Loucy (cell line): ENCODE measurements around the gene IL12RB2.
"Not testable (repeated sequence)": the region's sequence is repeated elsewhere in the genome, so short reads cannot be mapped to it uniquely, and the experiment has no call there.

Experiments
- H2AFZ ChIP-seq: fragments of 200-600 bp; sonication (generic); 2 replicates; pipeline ENCODE4 v1.6.0; 2016; ENCODE audit warnings: antibody characterized with exemption, mild to moderate bottlenecking, low read length, moderate library complexity
- H3F3A ChIP-seq: fragments of 200-600 bp; 2 replicates; pipeline ENCODE4 v1.6.0; 2016; ENCODE audit warnings: antibody characterized with exemption, low read depth, mild to moderate bottlenecking
- H3K27me3 ChIP-seq: fragments of 200-600 bp; sonication (generic); 2 replicates; pipeline ENCODE4 v1.6.1; 2014; ENCODE audit warnings: low read length, mild to moderate bottlenecking; ENCODE audit not compliant: insufficient read depth, poor library complexity, severe bottlenecking
- H3K36me3 ChIP-seq: fragments of 200-600 bp; sonication (generic); 2 replicates; pipeline ENCODE4 v1.6.1; 2016; ENCODE audit warnings: low read length; ENCODE audit not compliant: insufficient read depth
- H3K4me1 ChIP-seq: fragments of 200-600 bp; sonication (generic); 2 replicates; pipeline ENCODE4 v1.5.1; 2014; ENCODE audit warnings: low read length, mild to moderate bottlenecking; ENCODE audit not compliant: insufficient read depth, poor library complexity, severe bottlenecking
- H3K4me2 ChIP-seq: fragments of 200-600 bp; sonication (generic); 2 replicates; pipeline ENCODE4 v1.6.0; 2014; ENCODE audit warnings: antibody characterized with exemption, low read length, low read depth, mild to moderate bottlenecking; ENCODE audit not compliant: poor library complexity, severe bottlenecking
- H3K4me3 ChIP-seq: fragments of 200-600 bp; sonication (generic); 2 replicates; pipeline ENCODE4 v1.5.1; 2014; ENCODE audit warnings: low read length, mild to moderate bottlenecking, mixed read lengths; ENCODE audit not compliant: poor library complexity, severe bottlenecking
- H3K79me2 ChIP-seq: fragments of 200-600 bp; sonication (generic); 2 replicates; pipeline ENCODE4 v1.6.1; 2014; ENCODE audit warnings: low read length; ENCODE audit not compliant: insufficient read depth
- H3K9ac ChIP-seq: fragments of 200-600 bp; sonication (generic); 2 replicates; pipeline ENCODE4 v1.6.0; 2014; ENCODE audit warnings: mild to moderate bottlenecking, low read depth, low read length, moderate library complexity; ENCODE audit not compliant: poor library complexity, severe bottlenecking
- H3K9me2 ChIP-seq: fragments of 200-600 bp; sonication (generic); replicated peaks from 2 replicates; pipeline ENCODE4 v1.6.1; 2016; ENCODE audit warnings: low read depth, low read length, mixed read lengths
- H3K9me3 ChIP-seq: fragments of 200-600 bp; sonication (generic); 2 replicates; pipeline ENCODE4 v1.6.1; 2014; ENCODE audit warnings: mild to moderate bottlenecking, antibody characterized with exemption, low read length, low read depth; ENCODE audit not compliant: insufficient read depth
- H4K20me1 ChIP-seq: fragments of 200-600 bp; sonication (generic); 2 replicates; pipeline ENCODE4 v1.6.0; 2014; ENCODE audit warnings: antibody characterized with exemption, low read length, mild to moderate bottlenecking; ENCODE audit not compliant: insufficient read depth, poor library complexity, severe bottlenecking
- CTCF ChIP-seq: fragments of 200-600 bp; sonication (generic); conservative IDR thresholded peaks from 2 replicates; pipeline ENCODE4 v1.5.1; 2014; ENCODE audit warnings: mild to moderate bottlenecking, antibody characterized with exemption, low read length
- EZH2phosphoT487 ChIP-seq: fragments of 200-600 bp; IDR thresholded peaks from 2 replicates; pipeline ENCODE4 v1.6.1; 2018; ENCODE audit warnings: antibody characterized with exemption, mild to moderate bottlenecking, moderate library complexity, borderline replicate concordance

Gene IL12RB2

DNA sequence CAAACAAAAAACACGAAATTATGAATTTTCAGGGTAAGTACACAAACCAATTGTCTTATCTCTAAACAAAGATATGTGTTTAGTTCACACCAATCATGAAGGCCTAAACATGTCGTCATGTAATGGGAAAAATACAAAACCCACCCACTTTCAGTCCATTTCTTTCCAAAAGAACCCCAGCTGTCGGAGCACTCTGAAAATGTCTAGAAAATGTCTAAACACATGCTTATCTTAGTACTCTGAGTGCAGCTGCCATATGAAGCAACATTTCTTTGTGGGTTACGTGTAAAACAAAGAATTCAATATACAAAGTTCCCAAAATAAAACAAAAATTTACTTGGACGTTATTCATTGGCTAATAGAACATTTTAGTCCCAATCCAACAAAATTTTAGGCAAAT, 99.8 kb downstream of the IL12RB2 start:
- H3K79me2 ChIP-seq, result no peaks in the 10 kb centered on the region; the same call in 1 of the 2 replicates
- no peaks in the 10 kb centered on the region for H3K9me3 ChIP-seq
- peaks cover 14% of the 10 kb centered on the region for H3F3A ChIP-seq
- TF ChIP-seq CTCF (no peak), EZH2phosphoT487 (no peak)
- H3K4me3 ChIP-seq, result no peak overlapping the region
- no peaks in the 10 kb centered on the region for H3K27me3 ChIP-seq
- H2AFZ ChIP-seq, result no peak overlapping the region
- H3K9me2 ChIP-seq, result no peaks in the 10 kb centered on the region
- peaks cover 34% of the 10 kb centered on the region for H3K36me3 ChIP-seq
- H3K9ac ChIP-seq, result no peak overlapping the region
- peaks cover 13% of the 10 kb centered on the region for H3K4me1 ChIP-seq
- no peak overlapping the region for H3K4me2 ChIP-seq
- H4K20me1 ChIP-seq, result peaks cover 26% of the 10 kb centered on the region

GRCh38 chr1:67408148-67408547, 100.5 kb downstream of the IL12RB2 start:
- Histone ChIP-seq H3K4me2 (no peak overlapping the region), H3K36me3 (peaks cover 39% of the 10 kb centered on the region), H3K9me2 (no peaks in the 10 kb centered on the region), H3K9me3 (no peaks in the 10 kb centered on the region), H2AFZ (no peak overlapping the region), H3K4me1 (peaks cover 13% of the 10 kb centered on the region), H3K79me2 (peaks cover 3% of the 10 kb centered on the region; the same call in 1 of the 2 replicates), H3F3A (peaks cover 14% of the 10 kb centered on the region), H3K9ac (no peak overlapping the region), H3K27me3 (no peaks in the 10 kb centered on the region), H4K20me1 (peaks cover 26% of the 10 kb centered on the region), H3K4me3 (no peak overlapping the region)
- TF ChIP-seq EZH2phosphoT487 (no peak), CTCF (no peak)

GRCh38 chr1:67413101-67413500, 105.4 kb downstream of the IL12RB2 start:
- not testable (repeated sequence) for H3K4me3 ChIP-seq, H3K9me3 ChIP-seq, H3K4me2 ChIP-seq, H3F3A ChIP-seq, H3K9me2 ChIP-seq, H2AFZ ChIP-seq, H3K27me3 ChIP-seq, H3K9ac ChIP-seq
- peaks cover 36% of the 10 kb centered on the region for H3K4me1 ChIP-seq
- H4K20me1 ChIP-seq, result peaks cover 76% of the 10 kb centered on the region
- H3K79me2 ChIP-seq, result peaks cover 53% of the 10 kb centered on the region
- H3K36me3 ChIP-seq, result peaks cover 87% of the 10 kb centered on the region

GRCh38 chr1:67414574-67414973, 106.9 kb downstream of the IL12RB2 start:
- no peak overlapping the region for H2AFZ ChIP-seq
- peaks cover 68% of the 10 kb centered on the region for H3K79me2 ChIP-seq
- H3F3A ChIP-seq, result peaks cover 5% of the 10 kb centered on the region; the same call in 1 of the 2 replicates
- no peak for TF ChIP-seq EZH2phosphoT487
- TF ChIP-seq CTCF, result no peak
- no peaks in the 10 kb centered on the region for H3K9me3 ChIP-seq
- H3K9ac ChIP-seq, result no peak overlapping the region
- H3K4me1 ChIP-seq, result peaks cover 38% of the 10 kb centered on the region
- peak overlapping the region; percentile 40 for H3K4me2 ChIP-seq
- H4K20me1 ChIP-seq, result peaks cover 87% of the 10 kb centered on the region
- H3K4me3 ChIP-seq, result peak overlapping the region; percentile 22
- H3K27me3 ChIP-seq, result no peaks in the 10 kb centered on the region
- H3K9me2 ChIP-seq, result no peaks in the 10 kb centered on the region
- peaks cover 97% of the 10 kb centered on the region for H3K36me3 ChIP-seq
